Dermis blood vessel endothelial cell (primary cell): ENCODE data around the gene BCAS3. TPM values are rescaled to one million over a fixed set of nuclear protein-coding genes. Genes with fewer than 3 reads are reported as not detected.

Source experiments
- DNase-seq: peaks from one replicate; pipeline ENCODE4 v3.0.0; 2010
- total RNA-seq: library from RNA; depleted of rRNA; stranded (reverse); fragments of >200 nt; gene quantifications from 2 replicates; pipeline ENCODE4 v1.2.3, GENCODE V29; 2014

Gene BCAS3
- total RNA-seq, 1 donor from 2014 or later = 27.4 TPM

GRCh38 chr17:61073799-61074513, 396.3 kb downstream of the BCAS3 start:
- DNase-seq = no peak

- no peak for DNase-seq
Observed at GRCh38 chr17:61075988-61076387, 398.3 kb downstream of the BCAS3 start.

DNA sequence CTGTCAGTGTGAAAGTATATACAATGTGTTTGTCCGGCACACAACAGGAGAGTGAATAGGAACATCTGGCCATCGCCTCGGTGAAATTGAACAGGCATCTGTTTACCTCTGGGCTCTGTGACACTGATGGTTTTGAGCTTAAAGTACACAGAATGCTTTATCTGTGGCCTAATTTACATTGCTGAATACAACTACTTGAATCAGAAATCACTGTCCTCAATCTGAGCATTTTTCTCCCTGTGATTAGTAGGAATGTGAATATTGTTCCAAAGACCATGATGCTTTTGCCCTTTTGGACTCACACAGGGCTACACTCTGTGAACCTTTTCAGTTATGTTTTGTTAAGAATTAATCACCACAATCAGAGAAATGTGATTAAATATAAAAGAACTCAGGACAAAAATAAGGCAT, 399.0 kb downstream of the BCAS3 start:
- no peak for DNase-seq

- no peak for DNase-seq
Observed at GRCh38 chr17:61081959-61082358, 404.3 kb downstream of the BCAS3 start.

DNA sequence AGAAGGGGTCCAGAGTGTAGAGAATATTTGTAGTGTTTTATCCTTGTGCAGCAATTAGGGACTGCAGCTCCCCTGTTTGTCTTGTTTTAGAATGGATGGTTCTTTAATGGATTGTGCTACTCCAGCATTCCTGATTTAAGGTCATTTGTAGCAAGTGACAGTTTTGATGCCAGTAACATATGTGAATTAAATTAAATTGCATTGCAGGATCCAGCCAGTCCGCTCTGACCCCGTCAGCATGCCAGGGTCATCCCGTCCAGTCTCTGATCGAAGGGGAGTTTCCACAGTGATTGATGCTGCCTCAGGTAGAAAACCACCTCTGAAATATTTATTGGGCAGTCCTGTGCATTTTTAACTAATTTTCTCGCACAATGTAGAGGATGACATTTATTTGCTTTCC, 406.6 kb downstream of the BCAS3 start:
- DNase-seq = no peak

DNA sequence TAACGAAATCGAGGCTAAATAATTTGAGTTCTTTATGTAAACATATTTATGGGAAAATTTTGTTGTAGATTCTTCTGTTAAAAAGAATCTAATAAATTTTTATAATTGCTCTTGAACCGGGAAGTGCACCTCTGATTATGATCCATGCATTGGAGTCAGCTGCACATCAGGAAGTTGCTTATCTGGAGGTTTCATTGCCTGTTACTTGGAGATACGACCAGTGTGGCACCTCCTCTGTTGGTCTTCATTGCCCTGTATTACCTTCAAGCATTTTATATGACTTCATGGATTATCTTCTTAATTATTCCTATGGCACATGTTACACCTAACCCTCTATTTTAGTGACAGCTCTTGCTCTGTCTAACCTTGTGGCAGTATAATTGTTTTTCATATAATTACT, 409.4 kb downstream of the BCAS3 start:
- DNase-seq = no peak

GRCh38 chr17:61088556-61088955, 410.9 kb downstream of the BCAS3 start:
- DNase-seq = no peak

DNA sequence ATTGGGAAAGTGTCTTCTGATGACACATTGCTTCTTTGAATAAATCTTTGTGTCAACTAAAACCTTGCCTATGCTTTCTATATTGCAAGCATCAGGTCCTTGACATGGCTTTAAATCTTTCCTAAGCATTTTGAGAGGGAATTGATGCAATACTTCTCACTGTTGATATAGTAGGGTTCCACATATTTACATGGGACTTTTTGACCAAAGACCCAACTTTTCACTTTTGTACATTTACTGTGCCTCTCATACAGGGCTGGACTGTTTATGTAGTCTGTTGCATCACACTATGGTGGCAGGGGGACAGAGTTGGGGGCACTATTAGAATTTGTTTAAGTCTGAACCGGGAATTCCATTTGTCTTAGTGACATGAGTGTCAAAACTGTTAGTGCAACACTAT, 413.4 kb downstream of the BCAS3 start:
- no peak for DNase-seq

DNA sequence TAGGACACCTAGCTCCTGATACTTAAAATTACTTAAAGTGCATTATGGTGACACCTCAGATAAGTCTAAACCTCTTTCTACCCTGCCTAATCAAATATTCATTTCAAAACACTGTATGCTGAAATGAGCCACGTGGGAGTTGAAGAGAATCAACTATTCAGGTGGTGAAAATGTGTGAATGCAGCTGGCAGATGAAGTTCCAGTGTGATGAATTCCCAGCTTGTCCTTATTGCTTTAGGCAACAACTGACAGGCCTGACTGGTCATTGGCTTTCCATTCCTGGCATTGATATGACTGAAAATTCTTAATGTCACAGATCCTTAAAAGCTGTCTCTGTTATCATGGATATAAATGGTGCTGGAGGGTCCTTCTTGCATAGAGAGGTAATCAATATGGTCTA, 420.1 kb downstream of the BCAS3 start:
- DNase-seq = no peak

DNA sequence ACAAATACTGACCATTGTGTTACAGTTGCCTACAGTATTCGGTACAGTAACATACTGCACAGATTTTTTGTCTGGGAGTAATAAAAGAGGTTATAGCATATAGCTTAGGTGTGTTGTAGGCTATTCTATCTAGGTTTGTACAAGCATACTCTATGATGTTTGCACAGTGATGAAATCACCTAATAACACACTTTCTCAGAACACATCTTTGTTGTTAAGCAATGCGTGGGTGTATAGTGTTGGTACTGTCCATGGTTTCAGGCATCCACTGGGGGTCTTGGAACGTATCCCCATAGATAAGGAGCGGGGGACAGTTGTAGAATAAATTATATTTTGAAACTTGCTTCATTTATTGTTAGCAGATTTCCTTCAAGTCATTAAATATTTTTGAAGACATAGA, 428.7 kb downstream of the BCAS3 start:
- DNase-seq = no peak

DNA sequence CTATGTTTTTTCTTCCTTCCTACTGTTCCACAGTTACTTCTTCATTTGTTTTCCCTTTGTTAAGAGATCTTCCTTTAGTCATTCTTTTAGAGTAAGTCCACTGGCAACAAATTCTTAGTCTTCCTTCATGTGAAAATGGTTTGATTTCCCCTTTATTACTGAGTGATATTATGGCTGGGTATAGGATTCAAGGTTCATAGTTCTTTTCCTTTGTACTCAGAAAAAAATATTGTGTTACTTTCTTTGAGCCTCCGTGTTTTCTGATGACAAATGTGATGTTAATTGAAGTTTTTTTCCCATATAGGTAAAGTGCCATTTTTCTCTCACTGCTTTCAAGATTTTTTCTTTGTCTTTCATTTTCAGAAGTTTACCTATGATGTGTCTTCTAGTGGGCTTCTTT, 438.9 kb downstream of the BCAS3 start:
- no peak for DNase-seq

- no peak for DNase-seq
Observed at GRCh38 chr17:61117983-61118382, 440.3 kb downstream of the BCAS3 start.

- no peak for DNase-seq
Observed at GRCh38 chr17:61118871-61119270, 441.2 kb downstream of the BCAS3 start.

- no peak for DNase-seq
Observed at GRCh38 chr17:61122326-61122913, 444.8 kb downstream of the BCAS3 start.

DNA sequence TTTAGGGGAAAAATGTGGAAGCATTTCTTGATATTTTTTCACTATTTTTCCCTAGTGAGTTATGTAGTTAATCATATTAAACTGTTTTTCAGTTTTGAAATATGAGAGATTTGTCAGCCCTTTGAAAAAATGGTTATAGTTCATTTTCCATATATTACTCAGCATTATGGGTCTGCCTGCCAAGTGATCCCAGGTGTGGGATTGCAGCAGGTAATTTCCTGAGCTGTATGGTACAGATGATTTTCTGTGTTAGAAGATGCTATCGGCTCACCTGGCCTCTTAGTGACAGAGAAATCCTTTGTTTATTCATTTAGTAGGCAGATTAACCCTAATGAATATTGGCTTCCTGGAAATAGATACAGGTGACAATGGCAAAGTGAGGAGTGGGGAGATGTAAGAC, 446.9 kb downstream of the BCAS3 start:
- no peak for DNase-seq

- no peak for DNase-seq
Observed at GRCh38 chr17:61126473-61127249, 449.0 kb downstream of the BCAS3 start.

GRCh38 chr17:61127960-61128359, 450.3 kb downstream of the BCAS3 start:
- no peak for DNase-seq

GRCh38 chr17:61128661-61129115, 451.0 kb downstream of the BCAS3 start:
- DNase-seq = peak; percentile 22

DNA sequence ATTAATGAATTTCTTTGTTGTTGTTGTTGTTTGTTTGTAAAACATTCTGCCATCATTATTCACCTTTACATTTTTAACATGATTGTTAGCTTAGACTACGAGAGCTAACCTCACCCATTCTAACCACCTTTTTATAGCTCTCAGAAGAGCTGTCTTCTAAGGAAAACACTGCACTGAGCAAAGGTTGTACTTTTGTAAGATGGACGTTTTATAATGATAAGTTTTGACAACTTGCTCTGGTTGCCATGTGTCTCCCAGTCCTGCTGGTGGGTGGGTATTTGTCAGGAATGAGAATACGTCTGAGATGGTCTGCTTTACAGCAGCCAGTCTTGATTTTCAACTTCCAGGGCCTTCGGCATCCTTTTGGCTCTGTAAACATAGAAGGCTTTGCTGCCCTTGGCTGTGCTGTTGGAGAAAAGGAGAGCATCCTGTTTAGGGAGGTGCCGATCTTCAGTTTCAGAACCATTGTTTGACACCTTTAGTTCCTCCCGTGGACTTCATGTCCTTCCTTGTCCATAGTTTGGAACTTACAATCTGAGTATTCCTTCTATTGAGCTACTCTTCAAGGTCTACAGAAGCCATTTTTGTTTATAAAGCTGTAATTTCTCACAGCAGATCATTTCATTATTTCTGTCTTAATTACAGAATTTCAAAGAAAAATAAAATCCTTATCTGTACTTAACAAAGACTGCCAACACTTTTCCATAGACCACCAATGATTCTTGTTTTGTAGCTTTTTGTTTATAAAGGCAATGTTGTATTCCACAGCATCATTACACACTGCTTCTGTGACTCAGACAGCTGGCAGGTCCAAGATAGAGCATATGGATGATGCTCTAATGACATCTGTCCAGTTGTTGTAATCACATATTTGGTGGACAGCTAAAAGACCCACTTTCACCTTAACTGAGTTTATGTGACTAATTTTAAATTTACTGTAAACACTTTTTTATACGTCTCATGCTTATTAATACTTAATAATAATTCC, 451.9 kb downstream of the BCAS3 start:
- no peak for DNase-seq

DNA sequence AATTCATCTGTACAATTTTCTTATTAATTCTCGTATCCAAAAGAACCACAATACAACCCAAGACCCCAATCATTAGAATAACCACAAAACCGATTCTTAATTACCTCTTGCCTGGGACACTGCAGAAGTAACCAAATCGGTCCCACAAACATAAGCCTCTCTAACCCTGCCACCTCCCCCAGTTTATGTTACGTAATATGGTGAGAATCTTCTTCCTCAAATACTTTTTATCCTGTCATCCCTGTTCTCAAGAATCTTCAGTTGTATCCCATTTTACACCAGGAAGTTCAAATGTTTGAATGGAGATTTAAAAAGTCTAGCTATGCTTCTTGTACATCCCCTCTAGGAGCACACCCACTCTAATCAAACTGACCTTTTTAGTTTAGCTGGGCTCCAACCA, 452.7 kb downstream of the BCAS3 start:
- DNase-seq = no peak

GRCh38 chr17:61131585-61131984, 453.9 kb downstream of the BCAS3 start:
- DNase-seq = no peak

GRCh38 chr17:61132524-61132923, 454.9 kb downstream of the BCAS3 start:
- DNase-seq = no peak

GRCh38 chr17:61133853-61134252, 456.2 kb downstream of the BCAS3 start:
- DNase-seq = no peak
